ENCODE measurements around the gene CDK5RAP1.

CDK5RAP1 gene

DNA sequence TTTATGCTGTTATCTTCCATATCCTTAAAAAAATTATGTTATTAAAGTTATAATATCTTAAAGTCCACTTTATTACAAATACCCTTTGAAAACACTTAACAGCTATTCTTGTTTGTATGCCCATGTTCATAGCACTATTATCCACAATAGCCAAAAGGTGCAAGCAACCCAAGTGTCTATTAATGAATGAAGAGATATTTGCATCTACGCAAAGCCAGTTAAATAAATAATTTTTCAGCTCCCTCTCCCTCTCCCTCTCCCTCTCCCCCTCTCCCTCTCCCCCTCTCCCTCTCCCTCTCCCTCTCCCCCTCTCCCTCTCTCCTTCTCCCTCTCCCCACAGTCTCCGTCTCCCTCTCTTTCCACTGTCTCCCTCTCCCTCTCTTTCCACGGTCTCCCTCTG lies 13.1 kb downstream of the CDK5RAP1 start:
- no peak for DNase-seq (ENCODE audit: low read depth in 2 of 3, low spot score in 1 of 3)

DNA sequence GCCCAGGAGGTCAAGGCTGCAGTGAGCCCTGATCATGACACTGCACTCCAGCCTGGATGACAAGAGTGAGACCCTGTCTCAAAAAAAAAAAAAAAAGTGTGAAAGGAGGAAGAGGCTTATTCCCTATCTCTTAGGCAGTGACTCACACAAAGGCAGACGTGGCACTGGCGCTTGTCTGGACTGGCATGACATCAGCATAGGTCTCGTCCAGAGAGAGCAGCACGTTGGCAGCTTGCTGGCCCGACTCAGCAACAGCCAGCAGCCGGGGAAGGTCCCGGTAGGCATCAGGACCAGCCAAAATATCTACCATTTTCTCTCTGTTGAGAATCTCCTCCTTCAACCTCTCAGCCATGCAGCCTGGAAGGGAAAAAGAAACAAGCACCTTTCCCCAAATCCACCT lies 14.1 kb downstream of the CDK5RAP1 start:
- DNase-seq (ENCODE audit: low read depth in 2 of 3, low spot score in 1 of 3): no peak

DNA sequence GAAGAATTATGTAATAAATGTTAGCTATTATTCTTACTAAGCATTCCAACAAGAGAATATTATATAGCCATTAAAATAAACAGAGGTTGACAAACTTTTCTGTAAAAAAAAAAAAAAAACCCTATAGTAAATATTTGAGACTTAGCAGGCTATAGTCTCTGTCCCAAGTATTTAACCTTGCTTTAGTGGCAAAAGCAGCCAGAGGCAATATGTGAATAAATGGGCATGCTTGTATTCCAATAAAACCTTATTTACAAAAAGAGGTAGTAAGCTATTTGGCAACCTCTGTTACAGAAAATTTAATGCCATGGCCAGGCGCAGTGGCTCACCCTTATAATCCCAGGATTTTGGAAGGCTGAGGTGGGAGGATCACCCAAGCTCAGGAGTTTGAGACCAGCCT lies 14.6 kb downstream of the CDK5RAP1 start:
- no peak for DNase-seq (ENCODE audit: low read depth in 2 of 3, low spot score in 1 of 3)

DNA sequence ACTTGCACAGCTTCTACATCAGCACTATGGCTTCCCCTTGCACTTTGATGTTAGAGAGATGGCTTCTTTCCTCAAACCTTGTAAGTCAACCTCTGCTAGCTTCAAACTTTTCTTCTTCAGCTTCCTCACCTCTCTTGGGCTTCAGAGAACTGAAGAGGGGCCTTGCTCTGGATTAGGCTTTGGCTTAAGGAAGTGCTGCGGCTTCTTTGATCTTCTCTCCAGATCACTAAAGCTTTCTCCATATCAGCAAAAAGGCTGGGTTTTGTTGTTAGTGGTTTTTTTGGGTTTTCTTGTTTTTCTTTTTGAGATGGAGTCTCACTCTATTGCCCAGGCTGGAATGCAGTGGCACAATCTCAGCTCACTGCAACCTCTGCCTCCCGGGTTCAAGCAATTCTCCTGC lies 24.0 kb downstream of the CDK5RAP1 start:
- DNase-seq (ENCODE audit: low read depth in 2 of 3, low spot score in 1 of 3): no peak

DNA sequence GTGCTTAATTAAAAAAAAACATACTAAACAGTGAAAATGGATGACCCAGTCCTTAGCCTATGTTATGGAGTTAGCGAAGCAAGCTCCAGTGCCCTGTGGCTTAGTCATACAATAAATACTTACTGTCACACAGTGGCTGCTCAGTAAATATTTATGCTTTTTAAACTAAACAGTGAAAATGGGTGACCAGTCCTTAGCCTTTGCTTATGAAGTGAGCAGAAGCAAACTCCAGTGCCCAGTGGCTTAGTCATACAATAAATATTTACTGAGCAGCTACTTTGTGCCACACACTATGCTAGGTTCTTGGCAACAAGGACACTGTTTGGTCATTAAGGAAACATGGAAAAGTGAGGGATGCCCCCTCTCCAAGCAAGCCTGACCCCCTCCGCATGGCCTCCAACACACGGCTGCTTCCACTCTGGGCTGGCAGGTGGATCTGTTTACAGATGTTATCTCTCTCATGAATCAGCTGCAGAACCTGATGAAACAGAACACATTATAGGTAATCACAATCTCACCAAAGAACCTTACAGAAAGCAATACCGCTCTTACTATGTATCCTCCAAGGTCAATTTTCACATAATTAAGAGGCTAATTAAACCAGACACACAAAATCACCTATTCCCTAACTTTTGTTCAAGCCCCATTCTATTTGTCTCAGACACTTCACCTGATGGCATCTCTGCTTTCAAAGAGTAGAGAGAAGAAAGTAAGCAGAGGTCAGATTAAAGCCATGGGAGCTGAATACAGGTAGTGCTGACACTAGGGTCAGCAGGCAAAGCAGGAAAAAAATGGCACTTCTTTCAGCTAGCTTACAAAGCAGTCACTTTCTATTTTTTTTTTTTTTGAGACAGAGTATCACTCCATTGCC lies 27.3 kb downstream of the CDK5RAP1 start:
- no peak for DNase-seq (ENCODE audit: low read depth in 2 of 3, low spot score in 1 of 3)

DNA sequence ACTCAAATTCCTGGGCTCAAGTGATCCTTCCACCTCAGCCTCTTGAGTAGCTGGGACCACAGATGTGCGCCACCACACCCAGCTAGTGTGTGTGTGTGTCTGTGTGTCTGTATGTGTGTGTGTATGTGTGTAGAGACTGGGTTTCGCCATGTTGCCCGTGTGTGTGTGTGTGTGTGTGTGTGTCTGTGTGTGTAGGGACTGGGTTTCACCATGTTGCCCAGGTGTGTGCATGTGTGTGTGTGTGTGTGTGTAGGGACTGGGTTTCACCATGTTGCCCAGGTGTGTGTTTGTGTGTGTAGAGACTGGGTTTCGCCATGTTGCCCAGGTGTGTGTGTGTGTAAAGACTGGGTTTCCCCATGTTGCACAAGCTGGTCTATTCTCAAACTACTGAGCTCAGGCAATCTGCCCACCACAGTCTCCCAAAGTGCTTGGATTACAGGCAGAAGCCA lies 28.3 kb downstream of the CDK5RAP1 start:
- DNase-seq (ENCODE audit: low read depth in 2 of 3, low spot score in 1 of 3): no peak

DNA sequence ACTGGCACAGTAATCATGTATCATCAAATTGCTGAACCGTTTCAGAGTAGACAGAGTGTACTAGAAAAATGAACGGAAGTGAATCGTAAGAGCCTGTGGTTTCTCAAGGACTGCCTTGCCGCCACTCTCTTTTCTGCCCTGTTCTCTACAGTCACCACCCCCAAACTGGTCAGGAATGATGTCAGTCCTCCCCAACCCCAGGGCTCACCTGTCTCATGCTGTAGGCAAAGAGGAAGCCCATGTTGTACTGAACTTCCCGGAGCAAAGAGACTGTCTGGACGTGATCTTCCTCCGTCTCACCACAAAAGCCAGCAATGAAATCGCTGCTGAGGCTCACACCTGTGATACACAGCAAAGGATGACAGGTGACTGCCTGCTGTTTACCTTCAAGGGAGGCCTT lies 31.0 kb downstream of the CDK5RAP1 start:
- peak; percentile 6 to 19 (median 12) for DNase-seq (ENCODE audit: low read depth in 2 of 3, low spot score in 1 of 3)

DNA sequence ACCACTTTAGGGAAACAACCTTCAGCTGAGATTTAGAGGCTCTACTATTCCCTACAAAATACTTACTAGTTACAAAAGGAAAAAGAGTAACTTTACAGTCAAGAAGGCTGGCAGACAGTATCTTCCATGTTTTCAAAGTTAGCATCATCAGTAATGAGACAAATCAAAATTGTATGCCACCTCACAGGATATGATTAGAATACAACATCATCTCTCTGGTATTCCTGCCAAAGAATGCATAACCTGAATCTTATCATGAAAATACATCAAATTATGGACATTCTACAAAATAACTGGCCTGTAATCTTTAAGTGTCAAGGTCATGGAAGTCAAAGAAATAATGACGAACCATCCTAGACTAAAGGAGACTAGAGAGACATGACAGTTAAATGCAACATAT lies 38.4 kb downstream of the CDK5RAP1 start:
- no peak for DNase-seq (ENCODE audit: low read depth in 2 of 3, low spot score in 1 of 3)

DNA sequence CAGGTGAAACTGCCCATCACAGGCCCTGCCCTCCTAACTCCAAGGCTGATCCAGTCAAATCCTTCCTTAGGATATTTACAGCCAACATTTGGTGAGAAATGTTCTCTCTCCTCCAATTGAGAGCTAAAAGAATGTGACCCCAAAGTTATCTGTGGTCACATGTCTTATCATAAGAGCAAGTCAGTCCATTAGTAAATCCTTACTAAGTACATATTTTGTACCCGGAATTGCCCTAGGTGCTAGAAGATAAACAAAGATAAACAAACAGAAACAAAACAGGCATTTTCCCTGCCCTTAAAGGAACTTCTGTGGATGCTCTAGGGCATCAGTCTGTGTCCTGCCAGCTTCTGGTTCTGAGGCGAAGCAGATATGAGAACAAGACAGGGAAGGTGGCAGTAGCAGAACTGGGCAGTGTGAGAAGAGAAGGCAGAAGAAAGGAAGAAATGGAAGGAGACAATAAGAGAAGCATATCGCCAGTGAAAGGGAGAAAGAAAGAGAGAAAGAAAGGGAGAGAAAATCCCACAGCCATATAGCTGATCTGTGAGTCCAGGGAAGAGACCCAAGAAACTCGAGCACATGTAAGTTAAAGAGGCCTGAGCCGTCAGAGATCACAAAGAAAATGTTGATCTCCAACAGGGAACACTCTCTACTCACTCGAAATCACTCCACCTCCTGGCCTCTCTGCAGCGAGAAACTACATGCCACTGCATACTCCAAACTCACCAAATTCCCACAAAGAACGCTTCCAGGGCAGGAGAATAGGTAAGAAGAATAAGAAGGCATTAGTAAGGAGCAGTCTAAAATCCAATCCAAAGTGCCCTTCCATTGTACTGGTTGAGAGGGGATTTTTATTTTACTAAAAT lies 41.7 kb downstream of the CDK5RAP1 start:
- DNase-seq (ENCODE audit: low read depth in 2 of 3, low spot score in 1 of 3): no peak

DNA sequence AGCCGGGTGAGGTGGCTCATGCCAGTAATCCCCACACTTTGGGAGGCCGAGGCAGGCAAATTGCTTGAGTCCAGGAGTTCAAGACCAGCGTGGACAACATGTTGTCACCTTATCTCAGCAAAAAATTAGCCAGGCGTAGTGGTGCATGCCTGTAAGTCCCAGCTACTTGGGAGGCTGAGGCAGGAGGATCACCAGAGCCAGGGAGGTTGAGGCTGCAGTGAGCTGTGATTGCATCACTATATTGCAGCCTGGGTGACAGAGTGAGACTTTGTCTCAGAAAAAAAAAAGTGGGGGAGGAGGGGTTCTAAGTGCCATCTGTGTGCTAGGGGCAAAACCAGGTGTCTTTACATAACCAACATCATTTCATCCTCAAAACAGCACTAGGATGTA lies 48.3 kb downstream of the CDK5RAP1 start:
- no peak for DNase-seq (ENCODE audit: low read depth in 2 of 3, low spot score in 1 of 3)

DNA sequence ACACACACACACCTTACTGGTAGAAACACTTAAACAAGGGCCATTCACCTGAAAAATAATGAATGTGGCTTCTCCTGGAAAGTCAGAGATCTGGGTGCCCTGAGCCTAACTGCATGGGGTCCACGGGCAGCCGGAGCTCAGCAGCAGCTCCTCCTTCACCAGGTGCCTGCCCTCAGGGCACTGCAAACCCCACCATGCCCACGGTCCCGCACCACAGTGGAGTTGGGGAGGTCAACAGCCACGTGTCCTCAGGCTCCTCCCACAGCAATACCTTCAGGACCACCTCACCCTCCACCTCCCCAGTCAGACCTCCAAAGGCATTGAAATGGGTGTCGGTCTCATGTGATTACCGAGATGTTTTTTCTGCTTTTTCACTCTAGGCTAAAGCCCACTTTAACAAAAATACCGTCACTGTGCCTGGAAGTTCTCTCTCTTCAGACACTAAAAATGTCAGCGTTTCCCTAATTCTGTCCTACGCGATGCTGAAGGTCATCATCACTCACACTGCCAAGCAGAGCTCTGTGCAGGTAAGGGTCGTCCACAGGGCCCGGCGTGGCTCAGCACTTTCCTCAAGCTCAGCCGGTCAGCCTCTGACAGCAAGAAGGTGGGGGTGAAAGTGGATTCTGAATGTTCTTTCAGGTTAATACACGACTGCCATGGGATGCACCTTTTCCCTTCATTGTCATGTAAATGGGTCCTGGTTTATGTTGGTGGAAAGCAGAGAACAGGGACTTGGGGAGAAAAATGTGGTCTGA lies 48.9 kb downstream of the CDK5RAP1 start:
- no peak for DNase-seq (ENCODE audit: low read depth in 2 of 3, low spot score in 1 of 3)

DNA sequence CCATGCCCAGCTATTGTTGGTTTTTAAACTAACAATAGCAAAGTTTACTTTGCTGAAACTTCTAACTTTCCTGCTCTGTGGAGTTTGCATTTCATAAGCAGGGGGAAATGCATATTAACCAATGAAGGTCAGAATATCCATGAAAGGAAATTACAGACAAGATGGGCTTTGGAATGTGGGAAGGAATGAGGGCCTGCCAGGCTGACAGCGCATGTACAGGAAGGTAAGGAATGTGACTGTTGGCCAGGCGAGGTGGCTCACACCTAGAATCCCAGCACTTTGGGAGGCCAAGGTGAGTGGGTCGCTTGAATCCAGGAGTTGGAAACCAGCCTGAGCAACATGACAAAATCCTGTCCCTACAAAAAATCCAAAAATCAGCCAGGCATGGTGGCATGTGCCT lies 49.6 kb downstream of the CDK5RAP1 start:
- DNase-seq (ENCODE audit: low read depth in 2 of 3, low spot score in 1 of 3): no peak

DNA sequence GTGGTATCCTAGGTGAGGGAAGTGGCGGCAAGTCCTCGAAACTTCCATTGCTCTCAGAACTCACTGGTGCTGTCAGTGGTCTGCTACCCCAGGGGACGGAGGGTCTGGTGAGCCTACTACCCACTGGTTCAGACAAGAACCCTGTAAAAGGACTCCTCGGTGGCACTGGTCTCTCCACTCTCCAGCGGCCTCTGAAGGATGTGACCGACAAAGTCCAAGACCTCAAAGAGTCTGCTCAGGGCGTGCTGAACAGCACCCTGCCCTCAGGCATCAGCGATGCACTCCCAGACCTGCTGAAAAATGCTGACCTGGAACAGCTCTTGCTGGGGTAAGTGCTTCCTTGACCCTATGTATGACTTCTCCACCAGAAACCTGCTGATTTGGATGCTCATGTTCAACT lies 51.8 kb downstream of the CDK5RAP1 start:
- no peak for DNase-seq (ENCODE audit: low read depth in 2 of 3, low spot score in 1 of 3)

DNA sequence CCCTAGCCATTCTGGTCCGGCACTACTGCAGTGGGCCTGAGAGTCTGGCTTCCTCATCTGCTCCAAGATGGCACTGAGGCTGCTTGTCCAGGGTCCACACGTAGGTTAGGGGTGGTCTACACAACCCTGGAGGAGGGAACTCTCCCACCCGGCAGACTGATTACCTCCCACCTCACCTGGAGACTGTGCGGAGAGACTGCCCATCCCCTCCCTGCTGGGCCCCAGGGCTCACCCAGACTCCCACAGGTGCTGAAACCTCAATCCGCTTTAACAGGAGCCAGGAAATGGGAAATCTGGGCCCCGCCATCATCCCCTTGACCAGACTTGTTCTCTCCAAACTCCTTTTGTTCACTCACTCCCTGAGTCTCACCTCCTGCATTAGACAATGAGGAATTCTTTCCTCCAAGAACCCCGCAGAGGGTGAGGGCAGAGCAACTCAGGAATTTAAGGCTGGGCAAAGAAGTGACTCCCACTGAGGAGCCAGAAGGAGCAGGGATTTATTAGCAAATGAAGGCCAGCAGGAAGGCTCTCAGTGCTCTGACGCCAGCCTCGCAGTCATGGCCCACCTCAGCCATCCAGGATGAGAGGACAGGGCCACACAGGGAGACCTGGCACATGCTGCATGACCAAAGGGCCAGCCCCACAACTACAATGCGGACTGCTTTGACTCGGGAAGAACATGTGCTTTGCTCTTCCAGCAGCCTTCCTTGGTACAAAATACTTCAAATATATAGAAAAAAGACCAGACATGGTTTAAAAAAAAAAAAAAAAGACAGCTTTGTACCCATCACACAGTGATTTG lies 53.0 kb downstream of the CDK5RAP1 start:
- DNase-seq (ENCODE audit: low read depth in 2 of 3, low spot score in 1 of 3): no peak

DNA sequence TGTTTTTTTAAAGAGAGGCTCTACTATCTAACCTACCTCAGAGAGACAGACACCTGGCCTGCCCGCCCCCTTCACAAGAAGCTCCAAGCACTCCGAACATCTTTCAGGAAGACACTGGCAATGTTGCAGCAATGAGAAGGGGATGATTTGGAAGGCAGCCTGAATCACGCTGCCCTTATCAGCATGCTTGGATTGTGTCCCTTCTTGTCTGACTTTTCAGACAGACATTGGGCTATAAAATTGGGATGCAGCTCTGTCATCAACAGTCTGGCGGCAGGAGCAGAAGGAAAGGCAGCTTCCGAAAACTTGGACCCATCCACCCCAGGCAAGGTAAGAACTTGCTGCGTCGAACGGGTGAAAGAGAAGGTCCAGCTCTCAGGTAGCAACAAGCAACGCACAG lies 56.0 kb downstream of the CDK5RAP1 start:
- no peak for DNase-seq (ENCODE audit: low read depth in 2 of 3, low spot score in 1 of 3)

DNA sequence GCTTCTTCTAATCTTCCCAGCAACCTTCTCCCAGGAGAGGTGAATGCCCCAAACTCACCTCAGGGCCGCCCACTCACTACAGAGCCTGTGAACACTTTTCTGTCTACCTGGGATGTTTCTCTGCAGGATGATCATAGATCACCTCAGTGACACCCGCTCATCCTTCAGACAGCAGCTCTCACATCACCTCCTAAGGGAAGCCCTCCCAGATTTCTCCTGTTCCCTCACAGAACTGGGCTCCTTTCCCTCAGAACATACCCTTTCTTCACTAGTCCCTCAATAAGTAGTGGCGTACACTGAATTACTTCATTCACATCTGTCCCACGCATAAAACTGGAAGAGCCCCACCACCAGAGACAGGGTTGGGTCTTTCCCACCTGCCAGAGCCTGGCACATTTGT lies 57.8 kb downstream of the CDK5RAP1 start:
- DNase-seq (ENCODE audit: low read depth in 2 of 3, low spot score in 1 of 3): no peak

DNA sequence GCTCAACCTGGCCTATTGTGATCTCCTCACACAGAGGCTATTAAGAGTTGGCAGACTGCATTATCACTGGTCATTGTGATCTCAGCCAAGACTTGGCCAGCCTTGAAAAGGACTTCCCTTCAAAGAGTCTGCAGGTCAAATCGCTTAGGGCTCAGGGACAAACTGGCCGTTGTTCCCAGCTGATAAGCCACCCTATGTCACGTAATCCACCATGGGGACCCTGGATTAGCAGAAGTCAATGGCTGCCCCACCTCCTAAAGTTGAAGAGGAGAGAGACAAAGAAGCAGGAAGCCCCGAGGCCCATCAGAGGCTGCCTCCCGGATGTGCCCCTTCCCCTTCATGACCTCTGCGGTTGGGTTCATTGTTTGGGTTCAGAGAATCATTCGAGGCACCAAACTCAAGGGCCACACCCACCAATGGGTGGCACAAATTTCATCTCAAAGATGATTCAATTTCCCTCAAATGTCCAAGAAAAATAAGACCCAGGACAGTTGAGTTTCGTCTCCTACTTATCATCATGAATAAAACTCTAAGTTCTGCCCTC lies 61.7 kb downstream of the CDK5RAP1 start:
- no peak for DNase-seq (ENCODE audit: low read depth in 2 of 3, low spot score in 1 of 3)

DNA sequence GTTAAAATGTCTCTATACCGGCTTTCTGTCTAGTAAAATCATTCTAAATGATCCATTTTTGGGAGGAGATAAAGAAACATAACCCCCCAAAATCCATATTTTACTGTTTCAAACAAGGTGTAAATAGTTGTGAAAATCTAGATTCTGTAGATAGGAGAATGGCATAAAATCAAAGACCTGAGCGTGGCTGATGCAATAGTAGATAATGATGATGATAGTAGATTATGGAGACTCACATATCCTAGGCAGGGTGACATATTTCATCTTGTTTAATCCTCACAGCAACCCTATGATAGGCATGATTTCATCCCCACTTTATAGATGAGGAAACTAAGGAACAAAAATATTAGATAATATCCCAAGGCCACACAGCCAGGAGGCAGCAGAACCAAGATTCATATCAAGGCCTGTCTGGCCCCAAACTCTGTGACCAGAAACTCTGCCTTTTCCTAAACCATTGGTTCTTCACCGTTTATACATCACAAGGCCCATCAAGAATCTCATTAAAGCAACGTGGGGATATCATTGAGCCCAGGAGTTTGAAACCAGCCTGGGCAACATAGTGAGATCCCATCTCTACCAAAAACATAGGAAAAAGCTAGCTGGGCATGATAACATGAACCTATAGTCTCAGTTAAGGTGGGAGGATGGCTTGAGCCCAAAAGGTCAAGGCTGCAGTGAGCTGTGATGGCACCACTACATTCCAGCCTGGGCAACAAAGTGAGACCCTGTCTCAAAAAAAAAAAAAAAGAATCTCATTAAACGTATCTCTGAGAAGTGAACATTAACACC lies 62.7 kb downstream of the CDK5RAP1 start:
- no peak for DNase-seq (ENCODE audit: low read depth in 2 of 3, low spot score in 1 of 3)

DNA sequence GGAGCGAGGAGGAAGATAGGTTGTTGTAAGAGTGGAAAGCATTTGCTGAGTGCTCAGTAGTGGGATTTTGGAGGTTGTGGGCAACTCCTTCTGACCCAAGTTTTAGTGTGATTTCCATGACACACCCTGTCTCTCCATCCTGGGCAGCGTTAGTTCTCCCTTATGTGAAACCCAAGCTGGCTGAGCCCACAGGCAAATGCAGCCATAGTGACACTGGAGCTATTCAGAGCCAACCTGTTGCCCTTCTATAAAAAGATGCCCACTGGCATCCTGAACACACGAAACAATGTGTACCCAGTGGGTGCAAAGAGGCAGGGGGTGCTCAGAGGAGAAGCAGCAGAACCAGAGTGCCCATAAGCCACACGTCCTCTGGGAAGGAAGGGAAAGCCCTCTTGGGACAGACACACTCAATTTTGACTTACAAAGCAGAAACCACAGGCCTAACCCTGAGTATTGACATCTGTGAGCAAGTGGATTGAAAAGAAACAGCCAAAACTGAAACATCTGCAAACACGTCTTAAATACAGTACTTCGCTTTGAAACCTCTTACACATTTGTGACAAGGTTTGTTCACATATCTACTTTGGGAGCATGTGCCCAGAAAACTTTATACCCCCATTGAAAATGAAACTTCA lies 63.7 kb downstream of the CDK5RAP1 start:
- DNase-seq (ENCODE audit: low read depth in 2 of 3, low spot score in 1 of 3): no peak

All from stimulated activated CD4-positive, alpha-beta T cell treated with anti-CD3 and anti-CD28 coated beads, Interleukin-12 subunit alpha, Interleukin-12 subunit beta, amount 100 ng/mL, for 48 hours (primary cell).